Sigmoid colon (tissue), 4 donors: ENCODE measurements around the gene C14orf93.

Source experiments
- CTCF ChIP-seq, 4 experiments: fragments of 450-650 bp in 3 of 4; fragments of 200-600 bp in 1 of 4; IDR thresholded peaks; one replicate each; pipeline ENCODE4 v1.5.1; 2016 to 2019; ENCODE audit warnings: antibody characterized with exemption in 4 of 4, mild to moderate bottlenecking in 3 of 4, moderate library complexity in 2 of 4
- EP300 ChIP-seq, 4 donors: sonication (generic); formaldehyde crosslinking; IDR thresholded peaks; one replicate each; pipeline ENCODE4 v1.6.1; 2017; ENCODE audit warnings: antibody characterized with exemption in 4 of 4
- POLR2A ChIP-seq, 2 donors: fragments of 450-650 bp; IDR thresholded peaks; one replicate each; pipeline ENCODE4 v1.6.1; 2016; ENCODE audit warnings: antibody characterized with exemption in 2 of 2, mild to moderate bottlenecking in 2 of 2, moderate library complexity in 2 of 2
- POLR2AphosphoS5 ChIP-seq, 4 donors: sonication (generic); formaldehyde crosslinking; IDR thresholded peaks; one replicate each; pipeline ENCODE4 v1.6.1; 2017; ENCODE audit warnings: antibody characterized with exemption in 4 of 4

GRCh38 chr14:22972313-22972930 lies 37.5 kb downstream of the C14orf93 start:
- TF ChIP-seq CTCF (IDR thresholded peaks at IDR 0.05) (no peak), POLR2AphosphoS5 (IDR thresholded peaks at IDR 0.05) (no peak), POLR2A (IDR thresholded peaks at IDR 0.05) (no peak), EP300 (IDR thresholded peaks at IDR 0.05) (no peak)
